Sciatic nerve (tissue), 2 donors: ENCODE results near the gene RAB23. TPM values are rescaled to one million over a fixed set of nuclear protein-coding genes. Genes with fewer than 3 reads are reported as not detected.

Experiments used
- ATAC-seq: fragments of 200-7000 bp; cut with Tn5 transposase; one replicate; pipeline ENCODE4 v1.9.1; 2020; ENCODE audit warnings: mild to moderate bottlenecking, moderate library complexity
- DNase-seq: peaks from one replicate; pipeline ENCODE4 v3.0.0-alpha.2; 2020; ENCODE audit warnings: low spot score
- intact Hi-C: fragments of 100-400 bp; cut with DNase I; formaldehyde crosslinking; loops from one replicate; pipeline ENCODE4 v1.14.2; 2022
- total RNA-seq: library from RNA; stranded (reverse); fragmentation: NEBNext Ultra II Directional; extraction: Animal tissue kit (Norgen Biotek cat#: 25700); gene quantifications from one replicate; pipeline ENCODE4 v1.2.1, GENCODE V29; 2021
- donor health status: DM: no; HTN: no; CAD: no.
- donor health status: DM: no; HTN: no; CAD: no.

Gene RAB23
- total RNA-seq, 1 donor from 2014 or later, result 28.4 TPM

DNA sequence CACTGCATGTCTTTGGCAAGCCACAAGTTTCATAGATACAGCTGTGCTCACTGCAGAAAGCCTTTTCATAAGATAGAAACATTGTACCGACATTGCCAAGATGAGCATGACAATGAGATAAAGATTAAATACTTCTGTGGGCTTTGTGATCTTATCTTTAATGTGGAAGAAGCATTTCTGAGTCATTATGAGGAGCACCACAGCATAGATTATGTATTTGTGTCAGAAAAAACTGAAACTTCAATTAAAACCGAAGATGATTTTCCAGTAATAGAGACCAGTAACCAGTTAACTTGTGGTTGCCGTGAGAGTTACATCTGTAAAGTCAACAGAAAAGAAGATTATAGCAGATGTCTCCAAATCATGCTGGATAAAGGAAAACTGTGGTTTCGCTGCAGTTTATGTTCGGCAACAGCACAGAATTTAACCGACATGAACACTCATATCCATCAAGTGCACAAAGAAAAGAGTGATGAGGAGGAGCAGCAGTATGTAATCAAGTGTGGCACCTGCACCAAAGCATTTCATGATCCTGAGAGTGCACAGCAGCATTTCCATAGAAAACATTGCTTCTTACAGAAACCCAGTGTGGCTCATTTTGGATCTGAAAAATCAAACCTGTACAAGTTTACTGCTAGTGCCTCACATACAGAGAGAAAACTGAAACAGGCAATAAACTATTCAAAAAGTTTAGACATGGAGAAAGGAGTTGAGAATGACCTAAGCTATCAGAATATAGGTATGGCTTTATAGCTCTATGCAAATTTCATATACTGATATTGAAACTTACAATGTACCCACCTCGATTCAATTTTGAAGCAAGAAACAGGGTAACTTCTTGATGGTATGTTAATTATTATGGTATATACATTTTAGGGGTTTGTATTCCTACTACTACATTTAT is 73.9 kb downstream of the RAB23 start:
- intact Hi-C loops, result no loop called here
- ATAC-seq (no peak), DNase-seq (no peak)

GRCh38 chr6:57147401-57147800 is 74.7 kb downstream of the RAB23 start:
- no peak for ATAC-seq
- intact Hi-C loops, result no loop called here
- DNase-seq, result no peak

- no peak for DNase-seq
- intact Hi-C loops, result no loop called here
- no peak for ATAC-seq
Measured at GRCh38 chr6:57143690-57144089, 78.4 kb downstream of the RAB23 start.

- intact Hi-C loops, result no loop called here
- ATAC-seq (no peak), DNase-seq (no peak)
Measured at GRCh38 chr6:57142178-57142525, 80.0 kb downstream of the RAB23 start.

GRCh38 chr6:57141451-57142177 is 80.5 kb downstream of the RAB23 start:
- no peak for ATAC-seq
- intact Hi-C loops, result no loop called here
- no peak for DNase-seq

GRCh38 chr6:57138026-57138425 is 84.1 kb downstream of the RAB23 start:
- intact Hi-C loops, result no loop called here
- no peak for ATAC-seq
- no peak for DNase-seq

DNA sequence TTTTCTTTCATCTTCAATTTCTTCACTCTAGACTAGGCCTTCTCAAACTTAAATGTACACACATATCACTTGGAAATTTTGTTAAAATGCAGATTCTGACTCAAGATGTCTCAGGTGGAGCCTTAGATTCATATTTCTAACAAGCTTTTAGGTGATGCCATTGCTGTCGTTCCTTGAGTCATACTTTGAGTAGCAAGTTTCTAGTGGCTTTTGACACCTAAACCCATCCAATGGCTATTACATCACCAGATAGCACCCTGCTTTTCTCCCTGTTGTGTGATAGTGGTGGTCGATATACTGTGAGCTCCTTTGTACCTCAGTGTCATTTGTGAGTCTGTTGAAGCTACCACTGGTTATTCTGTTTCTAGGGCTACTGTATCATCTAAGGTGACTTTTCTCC is 84.8 kb downstream of the RAB23 start:
- intact Hi-C loops, result no loop called here
- DNase-seq (no peak), ATAC-seq (no peak)

Other genes with a start within 250 kb of the RAB23 start
- gene KIAA1586, start 175.6 kb downstream of the RAB23 start, total RNA-seq, result 21.5 TPM
- gene ZNF451, start 132.1 kb downstream of the RAB23 start, total RNA-seq, result 68.1 TPM
- 6.1 TPM for gene BAG2, start 50.0 kb downstream of the RAB23 start, total RNA-seq
- gene PRIM2, start 95.3 kb upstream of the RAB23 start, total RNA-seq, result 9.6 TPM